ENCODE measurements around the gene MSH3.
"Not testable (repeated sequence)": the region's sequence is repeated elsewhere in the genome, so short reads cannot be mapped to it uniquely, and the experiment has no call there.

The MSH3 gene

DNA sequence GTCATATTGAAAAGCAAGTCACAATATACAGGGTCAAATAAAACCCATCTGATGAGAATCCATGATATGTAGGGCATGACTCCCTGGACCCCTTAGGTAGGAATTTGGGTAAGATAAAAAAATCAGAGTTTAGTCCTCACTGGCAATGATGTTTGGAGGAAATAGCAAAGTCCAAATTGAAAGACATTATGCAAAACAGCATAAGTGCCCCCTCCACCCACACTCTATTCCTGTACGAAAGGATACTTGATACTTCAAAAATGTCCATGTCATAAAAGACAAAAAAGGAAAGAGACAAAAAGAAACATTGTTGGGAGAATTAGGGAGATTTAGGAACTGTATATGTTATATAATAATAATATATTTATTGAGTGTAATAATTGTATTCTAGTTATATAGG is 209.7 kb downstream of the MSH3 start:
- no peak for DNase-seq

DNA sequence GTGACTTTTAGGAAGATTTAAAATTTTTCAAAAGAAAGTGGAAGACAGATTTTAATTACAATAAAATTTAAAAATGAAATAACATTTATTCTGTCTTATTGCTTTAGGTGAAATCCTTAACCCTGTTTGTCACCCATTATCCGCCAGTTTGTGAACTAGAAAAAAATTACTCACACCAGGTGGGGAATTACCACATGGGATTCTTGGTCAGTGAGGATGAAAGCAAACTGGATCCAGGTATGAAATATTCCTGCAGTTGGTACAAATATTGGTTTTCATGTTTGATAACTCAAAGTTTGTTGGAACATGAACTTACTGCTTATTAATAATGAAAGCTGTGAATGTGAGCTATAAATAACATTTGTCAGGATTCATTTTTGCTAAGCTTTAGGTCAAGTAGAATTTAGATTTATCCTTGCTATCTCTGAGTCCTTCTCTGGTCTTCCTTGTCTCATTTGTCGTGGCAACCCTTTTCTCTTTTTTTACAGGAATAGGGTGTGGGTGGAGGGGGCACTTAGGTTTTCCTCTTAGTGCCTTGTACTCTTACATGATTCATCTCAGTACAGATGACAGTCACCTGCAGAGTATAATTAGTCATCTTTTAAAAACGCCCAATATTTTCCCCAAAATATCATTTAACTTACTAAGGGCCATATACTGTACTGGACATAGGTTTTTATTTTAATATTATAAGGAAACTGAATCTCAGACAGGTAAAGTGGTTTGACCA is 210.4 kb downstream of the MSH3 start:
- no peak for DNase-seq

DNA sequence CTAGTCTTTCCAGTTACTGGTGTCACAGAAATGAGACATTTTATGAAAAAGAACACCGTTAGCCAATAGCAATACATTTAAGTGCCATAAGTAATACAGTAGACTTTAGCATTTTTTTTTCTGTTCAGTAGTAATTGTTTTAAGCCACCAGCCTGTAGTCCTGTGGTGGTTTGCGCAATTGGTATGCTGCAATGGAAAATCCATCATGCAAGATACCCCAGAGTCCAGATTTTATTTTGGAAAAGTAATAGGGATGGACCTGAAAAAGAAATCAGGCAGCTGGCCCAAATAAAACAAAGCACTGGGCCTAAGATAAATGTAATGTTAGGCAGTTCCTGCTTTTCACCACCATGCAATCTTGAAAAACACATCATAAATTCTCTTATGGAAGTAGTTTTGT is 211.1 kb downstream of the MSH3 start:
- DNase-seq, result no peak

DNA sequence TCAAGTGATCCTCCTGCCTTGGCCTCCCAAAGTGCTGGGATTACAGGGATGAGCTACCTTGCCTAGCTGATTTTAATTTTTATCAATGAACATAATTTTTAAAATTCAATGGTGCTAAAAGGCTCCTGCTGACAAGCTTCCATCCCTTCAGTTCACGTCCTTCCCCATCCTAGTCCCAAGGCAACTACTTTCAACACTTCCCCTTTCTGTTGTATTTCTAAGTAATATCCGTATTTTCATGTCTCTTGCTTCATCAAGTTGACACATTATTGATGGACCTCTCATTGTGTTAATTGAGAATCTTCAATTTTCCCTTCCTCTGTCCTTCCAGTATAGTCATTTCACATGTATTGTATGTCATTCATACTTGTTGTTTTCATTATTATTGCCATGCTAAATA is 211.9 kb downstream of the MSH3 start:
- DNase-seq, result no peak

DNA sequence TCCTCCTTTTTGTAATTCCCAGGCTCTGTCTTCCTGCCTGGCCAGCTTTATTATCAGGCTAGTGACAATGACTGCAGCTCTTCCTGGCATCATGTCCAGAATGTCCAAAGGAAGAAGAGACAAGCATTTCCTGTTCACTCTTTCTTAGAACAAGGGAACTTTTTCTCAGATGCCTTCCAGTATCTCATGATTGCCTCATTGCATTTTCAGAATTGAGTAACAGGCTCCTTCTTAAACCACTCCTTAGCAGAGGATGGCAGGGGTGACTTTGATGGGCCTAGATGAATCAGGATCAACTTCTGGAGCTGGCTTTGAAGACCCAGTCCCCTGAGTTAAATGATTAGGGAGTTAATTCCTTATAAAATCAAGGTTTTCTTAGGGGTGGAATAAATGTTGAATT is 212.8 kb downstream of the MSH3 start:
- DNase-seq, result no peak

DNA sequence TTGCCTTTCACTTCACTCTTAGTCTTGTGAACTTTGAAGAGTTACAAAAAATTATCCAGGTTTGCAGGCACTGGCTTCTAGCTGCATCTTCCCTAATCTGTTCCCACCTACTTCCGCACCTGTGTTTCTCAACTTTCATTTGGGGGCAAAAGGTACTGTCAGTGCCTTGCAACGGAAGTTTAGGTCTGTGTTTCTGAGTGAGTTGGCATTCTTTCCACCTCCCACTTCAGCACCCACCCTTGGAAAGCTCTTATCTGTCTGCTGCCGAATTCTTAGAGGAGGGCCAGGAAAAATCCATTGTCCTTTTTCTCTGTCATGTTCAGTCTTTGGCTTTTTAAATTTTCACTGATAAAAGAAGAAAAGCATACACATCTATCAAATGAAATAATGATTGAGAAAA is 216.0 kb downstream of the MSH3 start:
- DNase-seq, result no peak

DNA sequence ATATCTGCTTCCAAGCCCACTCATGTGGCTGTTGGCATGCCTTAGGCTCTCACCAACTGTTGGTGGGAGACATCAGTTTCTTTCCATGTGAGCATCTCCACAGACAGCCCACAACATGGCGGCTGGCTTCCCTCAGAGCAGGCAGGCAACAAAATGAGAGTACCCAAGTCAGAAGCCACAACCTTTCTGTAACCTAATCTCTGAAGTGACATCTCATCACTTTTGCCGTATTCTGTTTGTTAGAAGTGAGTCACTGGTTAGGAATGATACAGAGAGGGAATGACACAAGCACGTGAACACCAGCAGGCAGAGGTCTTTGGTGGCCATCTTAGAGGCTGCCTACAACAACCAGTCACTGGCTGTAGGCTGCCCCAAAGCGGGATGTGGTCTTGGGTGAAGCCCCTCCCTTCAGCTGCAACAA is 217.1 kb downstream of the MSH3 start:
- DNase-seq, result no peak

DNA sequence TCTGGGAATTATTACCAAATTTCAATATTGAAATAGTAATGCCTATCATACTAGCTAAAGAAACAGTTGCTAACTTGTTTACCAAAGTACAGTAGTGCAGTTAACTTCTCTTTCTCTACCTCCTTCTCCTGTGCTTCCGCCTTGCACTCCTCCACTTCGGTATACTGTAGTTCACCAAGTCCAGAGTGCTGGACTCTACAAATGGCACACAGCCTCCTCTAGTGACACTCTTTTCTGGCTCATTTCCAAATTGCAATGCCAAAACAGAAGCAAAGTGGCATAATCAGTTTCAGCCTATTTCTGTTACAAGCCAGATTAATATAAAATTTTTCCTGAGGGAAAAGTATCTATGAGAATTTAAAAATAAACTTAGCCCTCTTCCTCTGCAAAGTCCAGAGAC is 219.7 kb downstream of the MSH3 start:
- DNase-seq, result no peak

DNA sequence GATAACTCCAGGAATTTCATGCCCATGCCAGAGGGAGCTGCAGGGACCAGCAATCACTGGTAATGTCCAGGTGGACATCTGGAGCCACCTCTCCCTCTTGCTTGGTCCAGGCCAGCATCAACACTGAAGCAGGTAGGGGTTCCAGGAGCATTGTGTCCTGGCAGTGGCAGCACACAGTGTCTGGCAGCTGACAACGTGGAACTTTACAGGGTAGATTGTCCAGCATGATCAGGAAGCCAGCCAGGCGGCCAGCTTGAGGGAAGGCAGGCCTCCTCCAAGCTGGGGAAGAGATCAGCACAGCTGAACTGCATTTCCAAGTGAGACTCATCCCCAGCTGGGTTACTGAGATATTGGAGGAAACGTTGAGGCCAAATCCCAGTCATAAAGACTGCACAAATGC is 223.1 kb downstream of the MSH3 start:
- DNase-seq, result no peak

DNA sequence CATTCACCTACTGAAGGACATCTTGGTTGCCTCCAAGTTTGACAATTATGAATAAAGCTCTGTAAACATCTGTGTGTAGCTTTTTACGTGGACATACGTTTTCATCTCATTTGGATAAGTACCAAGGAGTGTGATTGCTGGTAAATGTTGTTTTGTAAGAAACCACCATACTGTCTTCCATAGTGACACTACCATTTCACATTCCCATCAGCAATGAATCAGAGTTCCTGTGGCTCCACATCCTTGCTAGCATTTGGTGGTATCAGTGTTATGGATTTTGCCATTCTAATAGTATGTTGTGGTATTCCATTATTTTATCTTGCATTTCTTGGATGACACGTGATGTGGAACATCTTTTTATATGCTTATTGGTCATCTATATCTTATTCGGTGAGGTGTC is 227.3 kb downstream of the MSH3 start:
- no peak for DNase-seq

DNA sequence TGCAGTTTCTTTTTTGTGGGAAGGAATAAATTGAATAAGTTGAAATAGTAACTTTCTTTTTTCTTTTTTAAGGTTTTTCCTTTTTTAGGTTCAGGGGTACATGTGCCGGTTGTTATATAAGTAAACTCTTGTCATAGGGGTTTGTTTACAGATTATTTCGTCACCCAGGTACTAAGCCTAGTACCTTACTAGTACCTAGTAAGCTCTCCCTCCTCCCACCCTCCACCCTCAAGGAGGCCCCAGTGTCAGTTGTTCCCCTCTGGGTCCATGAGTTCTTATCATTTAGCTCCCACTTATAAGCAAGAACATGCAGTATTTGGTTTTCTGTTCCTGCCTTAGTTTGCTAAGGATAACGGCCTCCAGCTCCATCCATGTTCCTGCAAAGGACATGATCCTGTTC is 228.9 kb downstream of the MSH3 start:
- DNase-seq, result not testable (repeated sequence)

DNA sequence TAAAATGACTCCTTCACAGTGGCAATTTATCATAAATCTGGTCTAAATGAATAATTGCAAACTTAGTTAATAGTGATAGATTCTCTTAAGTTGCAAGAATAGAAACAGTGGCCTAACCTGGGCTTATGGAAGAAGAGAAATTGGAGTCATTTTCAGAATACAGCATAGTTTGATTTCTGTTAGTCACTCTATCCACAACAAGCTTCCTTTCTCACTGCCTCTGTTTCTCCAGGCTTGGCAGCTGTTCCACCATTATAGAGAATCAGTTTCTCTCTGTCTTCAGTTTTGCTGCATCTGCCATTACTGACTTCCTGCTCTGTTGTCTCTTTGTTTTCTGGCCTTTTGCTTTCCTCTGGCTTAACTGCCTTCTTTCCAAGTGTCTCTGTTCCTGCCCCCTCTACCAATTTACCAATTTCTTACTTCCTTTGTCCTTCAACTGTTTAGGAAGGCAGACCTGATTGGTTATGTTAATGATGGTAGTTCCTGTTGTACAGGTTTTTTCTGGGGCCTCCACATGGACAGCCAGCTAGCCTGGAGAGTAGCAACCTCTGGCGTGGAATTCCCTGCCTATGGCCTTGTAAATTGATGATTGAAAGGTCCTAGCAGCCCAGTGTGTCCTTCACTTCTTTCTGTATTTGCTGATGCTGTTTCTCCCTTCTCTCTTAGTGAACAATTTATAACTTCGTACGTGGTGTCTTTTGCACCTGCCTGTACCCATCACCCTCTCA is 229.8 kb downstream of the MSH3 start:
- no peak for DNase-seq

DNA sequence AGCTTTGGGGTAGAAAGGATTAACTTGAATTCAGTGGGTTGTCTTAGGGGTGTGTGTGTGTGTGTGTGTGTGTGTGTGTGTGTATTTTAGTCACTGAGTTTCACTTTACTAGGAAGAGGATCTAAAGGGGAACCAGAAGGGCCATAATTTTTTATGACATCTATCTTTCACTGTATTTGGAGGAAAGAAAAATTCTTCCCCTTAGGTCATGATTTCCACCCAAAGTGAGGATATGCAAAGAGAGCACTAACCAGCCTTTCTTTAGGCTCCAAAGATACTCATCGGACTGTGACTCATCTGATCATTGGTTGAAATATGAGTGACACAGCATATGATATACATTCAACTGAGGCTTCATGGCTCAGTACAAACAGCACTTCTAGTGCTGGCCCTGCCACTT is 230.5 kb downstream of the MSH3 start:
- no peak for DNase-seq

DNA sequence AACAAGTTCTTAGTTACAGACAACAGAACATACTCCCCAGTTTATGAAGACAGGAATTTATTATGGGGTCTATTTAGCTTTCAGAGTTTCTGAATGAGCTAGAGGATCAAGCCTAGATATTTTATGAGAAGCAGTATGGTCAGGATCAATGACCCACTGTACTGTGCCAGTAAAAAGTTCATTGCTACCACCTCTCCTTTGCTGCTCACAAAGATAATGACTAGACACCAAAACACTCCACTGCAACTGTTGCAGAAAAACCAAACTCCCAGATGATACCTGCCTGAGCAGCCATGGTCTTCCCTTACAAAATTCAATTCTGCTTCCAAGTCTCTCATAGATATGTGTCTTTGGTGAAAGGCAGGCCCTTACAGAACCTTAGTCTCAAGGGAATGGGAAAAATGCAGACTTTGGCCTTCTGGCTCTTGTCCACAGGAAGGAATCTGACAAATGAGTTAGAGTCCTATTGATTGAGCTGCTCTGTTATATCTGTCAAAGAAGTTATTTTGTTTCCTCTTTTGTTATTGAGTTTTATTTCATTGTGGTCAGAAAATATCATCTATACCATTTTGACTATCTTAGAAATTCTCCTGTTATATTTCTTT is 231.0 kb downstream of the MSH3 start:
- no peak for DNase-seq

DNA sequence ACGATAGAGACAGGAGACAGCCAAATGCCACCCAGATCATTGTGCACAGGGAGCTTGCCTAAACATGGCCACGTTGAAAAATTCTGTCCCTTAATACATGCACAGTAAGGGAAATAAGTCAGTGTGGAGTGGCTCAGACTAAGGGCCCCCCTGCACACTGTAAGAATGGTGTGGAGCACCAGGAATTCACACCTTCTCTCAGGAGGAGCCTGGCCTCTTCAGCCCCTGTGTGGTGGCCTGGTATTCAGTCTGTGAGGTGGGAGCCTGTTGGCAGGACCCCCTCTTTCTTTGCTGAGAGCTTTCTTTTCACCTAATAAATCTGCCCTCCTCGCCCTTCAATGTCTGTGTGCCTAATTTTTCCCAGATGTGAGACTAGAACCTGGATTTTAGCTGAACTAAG is 239.6 kb downstream of the MSH3 start:
- no peak for DNase-seq

DNA sequence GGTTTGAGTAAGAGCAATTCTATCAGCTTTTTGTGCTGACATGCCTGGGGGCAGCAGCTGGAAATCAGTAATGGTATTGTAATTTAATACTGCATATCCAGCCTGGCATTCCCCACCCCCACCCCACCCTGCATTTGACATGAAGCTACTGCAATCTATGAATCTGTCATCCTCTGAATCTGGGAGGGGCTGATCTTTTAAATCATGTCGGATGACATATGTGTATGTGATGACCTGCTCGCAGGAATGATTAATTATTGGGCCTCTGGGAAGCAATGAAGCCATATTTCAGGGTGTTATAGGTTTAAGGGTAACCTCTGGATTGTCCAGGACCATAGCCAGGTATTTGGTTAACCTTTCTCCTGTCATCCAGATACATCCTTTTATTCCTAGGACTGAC is 241.1 kb downstream of the MSH3 start:
- no peak for DNase-seq

DNA sequence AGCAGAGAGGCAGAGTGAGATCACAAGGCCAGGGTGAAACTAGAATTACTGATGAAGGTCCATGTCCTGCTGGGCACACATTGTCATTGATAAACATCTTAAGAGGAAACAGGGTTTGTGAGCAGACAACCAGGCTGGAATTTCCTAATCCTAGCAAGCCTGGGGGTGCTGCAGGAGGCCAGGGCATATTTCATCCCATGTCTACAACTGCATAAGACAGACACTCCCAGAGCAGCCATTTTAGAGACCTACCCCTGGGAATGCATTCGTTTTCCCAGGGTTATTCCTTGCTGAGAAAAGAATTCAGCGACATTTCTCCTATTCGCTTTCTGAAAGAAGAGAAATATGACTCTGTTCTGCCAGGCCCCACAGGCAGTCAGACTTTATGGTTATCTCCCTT is 248.2 kb downstream of the MSH3 start:
- not testable (repeated sequence) for DNase-seq

DNA sequence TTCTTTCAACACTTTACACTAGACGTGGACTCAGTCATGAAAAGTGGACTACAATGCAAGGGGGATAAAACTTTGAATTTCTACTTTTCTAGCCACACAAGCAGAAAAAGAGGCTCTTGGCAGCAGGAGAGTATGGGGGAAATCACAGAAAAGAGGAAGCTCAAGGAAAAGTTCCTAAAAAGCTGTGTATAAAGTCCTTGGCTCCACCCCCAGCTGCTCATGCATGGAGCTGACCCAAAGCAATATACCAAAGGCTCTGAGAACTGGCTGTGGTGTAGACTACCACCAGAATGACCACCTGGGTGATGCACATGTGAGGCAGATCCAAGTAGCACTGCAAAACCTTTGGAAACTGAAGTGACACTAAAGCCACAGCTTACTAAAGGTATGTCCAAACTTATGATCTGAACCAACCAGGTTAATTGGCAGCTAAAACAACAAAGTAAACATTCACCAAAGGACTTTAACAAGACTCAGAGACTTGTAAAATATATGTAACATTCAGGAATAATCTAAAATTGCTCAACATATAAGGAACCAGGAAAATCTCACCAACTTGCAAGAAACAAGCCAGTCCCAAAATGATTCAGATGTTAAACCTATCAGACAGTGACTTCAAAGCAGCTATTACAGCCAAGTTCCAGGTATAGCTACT is 250.2 kb downstream of the MSH3 start:
- no peak for DNase-seq

DNA sequence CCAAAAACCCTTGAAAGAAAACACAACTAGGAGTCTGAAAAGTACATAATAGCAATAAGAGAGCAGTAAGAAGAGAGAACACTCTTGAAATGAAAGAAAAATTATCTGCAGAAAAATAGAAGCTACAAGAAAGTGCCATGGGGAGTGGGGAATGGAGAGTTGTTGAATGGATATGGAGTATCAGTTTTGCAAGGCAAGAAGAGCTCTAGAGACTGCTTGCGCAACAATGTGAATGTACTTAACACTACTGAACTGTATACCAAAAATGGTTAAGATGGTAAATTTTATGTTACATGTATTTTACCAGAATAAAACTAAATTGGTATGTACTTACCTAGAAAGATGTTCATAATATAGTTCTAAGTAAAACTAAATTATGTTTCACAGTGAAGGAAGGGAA is 251.0 kb downstream of the MSH3 start:
- no peak for DNase-seq

DNA sequence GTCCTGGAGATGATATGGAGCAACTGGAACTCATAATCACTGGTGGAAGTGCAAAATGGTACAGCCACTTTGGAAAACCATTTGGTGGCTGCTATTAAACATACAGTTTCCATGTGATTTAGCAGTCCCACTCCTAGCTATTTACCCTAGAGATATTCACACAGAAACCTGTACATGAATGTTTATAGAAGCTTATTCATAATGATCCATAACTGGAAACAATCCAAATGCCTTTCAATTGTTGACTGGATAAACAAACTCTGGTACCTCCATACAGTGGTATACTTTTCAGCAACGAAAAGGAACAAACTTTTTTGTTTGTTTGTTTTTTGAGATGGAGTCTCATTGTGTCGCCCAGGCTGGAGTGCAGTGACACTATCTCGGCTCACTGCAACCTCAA is 258.0 kb downstream of the MSH3 start:
- DNase-seq, result no peak

DNA sequence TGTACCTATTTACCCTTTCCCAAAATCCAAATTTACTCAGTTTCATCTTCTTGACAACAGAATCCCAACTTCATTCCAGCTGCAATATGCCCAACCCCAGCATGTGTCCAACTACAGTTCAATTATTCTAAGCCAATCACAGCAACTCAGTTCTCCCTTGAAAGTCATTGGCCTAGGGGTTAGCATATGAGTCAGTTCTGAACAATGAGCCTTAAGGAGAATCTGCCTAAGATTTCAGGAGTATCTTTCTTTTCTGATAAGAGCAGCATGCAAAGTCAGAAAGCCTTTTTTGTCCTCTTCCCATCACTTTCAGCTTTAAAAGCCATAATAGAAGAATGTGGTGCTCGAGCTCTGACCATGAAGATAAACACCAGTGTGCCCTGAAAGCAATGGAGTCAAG is 261.3 kb downstream of the MSH3 start:
- DNase-seq, result no peak

DNA sequence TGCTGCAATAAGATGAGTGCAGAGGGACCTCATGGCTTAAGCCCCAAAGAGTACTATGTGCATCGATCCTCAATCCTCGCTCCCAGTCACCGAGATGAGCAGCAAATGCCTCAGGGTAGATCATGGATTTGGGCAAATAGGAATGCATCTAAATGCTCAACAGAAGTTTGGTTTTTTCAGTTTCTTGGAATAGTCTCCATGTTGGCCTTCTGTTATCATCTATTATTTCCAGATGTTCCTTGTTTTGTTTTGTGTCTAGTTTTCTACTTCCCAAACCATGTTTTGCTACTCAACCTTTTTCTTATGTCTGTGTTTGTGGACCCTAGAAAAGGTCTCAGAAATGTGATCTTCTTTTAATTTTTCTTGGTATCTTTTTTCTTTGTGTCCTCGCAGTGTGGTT is 262.2 kb downstream of the MSH3 start:
- DNase-seq, result no peak

DNA sequence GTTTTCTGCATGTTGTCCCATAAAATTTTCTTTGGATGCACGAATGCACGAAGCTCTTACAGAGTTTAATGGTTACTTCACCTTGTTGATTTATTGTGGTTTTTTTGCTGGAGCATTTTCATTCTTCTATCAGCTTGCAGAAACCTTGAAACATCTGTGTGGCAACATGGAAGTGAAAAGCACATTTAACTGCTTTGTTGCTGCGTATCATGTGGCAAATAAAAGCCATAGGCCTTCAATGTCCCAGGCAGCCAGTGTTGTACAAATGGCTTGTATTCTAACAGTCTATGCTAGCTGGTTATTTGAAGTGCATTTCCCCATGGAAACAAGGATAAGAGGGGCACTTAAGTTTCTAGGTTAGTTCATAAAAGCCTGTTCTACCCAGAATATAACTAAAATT is 263.2 kb downstream of the MSH3 start:
- peak; percentile 71 for DNase-seq

DNA sequence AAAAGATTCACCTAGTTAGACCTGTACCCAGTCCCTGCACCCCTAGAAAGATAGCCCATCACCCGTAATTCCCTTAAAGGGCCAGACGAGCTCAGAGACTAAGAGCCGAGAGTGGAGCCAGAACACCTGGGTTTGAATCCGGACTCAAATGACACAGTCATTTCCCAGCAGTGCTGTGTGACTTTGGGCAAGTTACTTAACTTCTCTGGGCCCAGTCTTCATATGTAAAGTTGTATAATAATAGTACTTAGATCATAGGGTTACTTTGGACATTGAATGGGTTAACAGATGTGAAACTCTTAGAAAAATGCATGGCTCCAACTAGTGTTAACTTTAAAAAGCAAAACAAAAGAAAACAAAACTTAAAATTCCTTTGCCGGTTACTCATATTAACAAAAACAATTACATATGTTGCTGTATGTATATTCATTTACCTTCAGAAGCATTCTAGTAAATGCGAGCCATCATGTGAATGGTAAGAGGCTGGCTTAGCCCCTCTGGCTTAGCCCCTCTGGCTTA is 265.3 kb downstream of the MSH3 start:
- DNase-seq, result no peak

Data from DMS79 (cell line).